Activated CD4-positive, alpha-beta T cell treated with anti-CD3 and anti-CD28 coated beads for 24 hours (primary cell): ENCODE results near the gene MARCHF5.
A peak's percentile ranks its signal among the peaks of the same experiment; 100 is the strongest.
"Not testable (repeated sequence)": the region's sequence is repeated elsewhere in the genome, so short reads cannot be mapped to it uniquely, and the experiment has no call there.

Experiments used
- DNase-seq, 2 donors: peaks; one replicate each; pipeline ENCODE4 v3.0.0-alpha.2; 2020; ENCODE audit warnings: low read depth in 2 of 2

The MARCHF5 gene

DNA sequence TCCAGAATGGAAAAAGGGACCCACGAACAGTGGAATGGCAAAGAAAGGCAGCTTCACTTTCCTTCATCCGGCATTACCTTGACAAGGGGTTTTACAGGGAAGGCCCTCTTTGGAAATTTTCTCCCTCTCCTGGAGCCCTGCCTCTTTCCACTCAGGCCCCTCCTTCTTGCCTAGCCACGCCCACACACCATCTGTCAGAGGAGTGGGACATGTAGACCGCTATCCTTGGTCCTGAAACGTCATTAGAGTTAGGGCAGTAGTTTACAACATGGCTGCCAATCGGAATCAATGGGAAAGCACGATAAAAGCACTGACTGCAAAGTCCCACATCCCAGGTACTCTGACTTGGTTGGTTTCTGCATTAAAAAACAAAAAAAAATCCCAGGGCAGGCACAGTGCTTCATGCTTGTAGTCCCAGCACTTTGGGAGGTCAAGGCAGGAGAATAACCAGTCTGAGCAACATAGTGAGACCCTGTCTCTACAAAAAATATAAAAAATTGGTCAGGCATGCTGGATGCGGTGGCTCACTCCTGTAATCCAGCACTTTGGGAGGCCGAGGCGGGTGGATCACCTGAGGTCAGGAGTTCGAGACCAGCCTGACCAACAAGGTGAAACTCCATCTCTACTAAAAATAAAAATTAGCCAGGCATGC lies 96.4 kb downstream of the MARCHF5 start:
- peak in 1 of 2 donors; percentile 2 for DNase-seq

DNA sequence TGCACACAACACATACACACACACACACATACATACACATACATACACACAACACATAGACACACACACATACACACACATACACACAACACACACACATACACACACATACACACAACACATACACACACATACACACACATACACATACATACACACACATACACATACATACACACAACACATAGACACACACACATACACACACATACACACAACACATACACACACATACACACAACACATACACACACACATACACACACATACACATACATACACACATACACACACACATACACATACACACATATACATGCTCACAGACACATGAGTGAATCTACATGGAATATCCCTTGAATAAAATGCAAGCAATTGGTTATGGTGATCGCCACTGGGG lies 102.2 kb downstream of the MARCHF5 start:
- not testable (repeated sequence) for DNase-seq

DNA sequence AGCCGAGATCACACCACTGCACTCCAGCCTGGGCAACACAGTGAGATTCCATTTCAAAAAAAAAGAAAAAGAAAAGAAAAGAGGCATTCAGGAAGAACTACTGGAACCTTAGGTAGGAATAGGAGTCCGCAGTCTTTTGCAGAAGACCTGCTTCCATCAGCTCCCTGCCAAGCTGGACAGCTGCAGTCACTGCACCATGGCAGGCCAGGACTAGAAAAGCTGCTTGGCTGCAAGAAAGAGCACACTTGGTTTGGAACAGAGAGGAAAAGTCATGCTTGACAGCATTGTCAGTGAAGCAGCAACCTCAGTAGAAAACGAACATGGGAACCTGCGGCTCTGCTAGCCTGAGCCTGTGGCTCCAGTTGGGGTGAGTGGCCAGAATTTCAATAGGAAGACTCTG lies 104.3 kb downstream of the MARCHF5 start:
- no peak for DNase-seq

- DNase-seq = not testable (repeated sequence)
Measured at GRCh38 chr10:92402234-92402633, 111.3 kb downstream of the MARCHF5 start.
